Neural progenitor cell (in vitro differentiated cells): ENCODE measurements around the gene CCDC71L.

Experiments used
- CTCF ChIP-seq: fragments of 200-600 bp; sonication (generic); IDR thresholded peaks from 2 replicates; pipeline ENCODE4 v1.5.1; 2017; ENCODE audit warnings: antibody characterized with exemption, mild to moderate bottlenecking
- EZH2phosphoT487 ChIP-seq: fragments of 200-600 bp; sonication (generic); IDR thresholded peaks from 2 replicates; pipeline ENCODE4 v1.6.1; 2017; ENCODE audit warnings: antibody characterized with exemption

GRCh38 chr7:106643216-106644000 lies 17.6 kb downstream of the CCDC71L start:
- no peak for TF ChIP-seq CTCF
- no peak for TF ChIP-seq EZH2phosphoT487
